NCI-H345 treated with DMSO at 0.1 percent for 48 hours (cell line): ENCODE measurements around the gene ZDHHC11B.

Experiments
- DNase-seq: peaks from one replicate; lab custom pipeline; 2025; ENCODE audit not compliant: unreplicated experiment; lab: John Stamatoyannopoulos, UW

The ZDHHC11B gene

GRCh38 chr5:675111-675870 is 109.2 kb downstream of the ZDHHC11B start:
- no peak for DNase-seq

GRCh38 chr5:674630-675011 is 109.9 kb downstream of the ZDHHC11B start:
- no peak for DNase-seq

- no peak for DNase-seq
Measured at GRCh38 chr5:673831-674629, 110.5 kb downstream of the ZDHHC11B start.

- no peak for DNase-seq
Measured at GRCh38 chr5:673161-673830, 111.2 kb downstream of the ZDHHC11B start.

- peak; percentile 89 for DNase-seq
Measured at GRCh38 chr5:672329-673160, 112.0 kb downstream of the ZDHHC11B start.

GRCh38 chr5:671459-672328 is 112.8 kb downstream of the ZDHHC11B start:
- peak; percentile 66 for DNase-seq

- no peak for DNase-seq
Measured at GRCh38 chr5:670396-671270, 113.9 kb downstream of the ZDHHC11B start.

- no peak for DNase-seq
Measured at GRCh38 chr5:669842-670395, 114.6 kb downstream of the ZDHHC11B start.

GRCh38 chr5:669111-669841 is 115.3 kb downstream of the ZDHHC11B start:
- no peak for DNase-seq

GRCh38 chr5:668283-668995 is 116.1 kb downstream of the ZDHHC11B start:
- DNase-seq, result no peak

- DNase-seq, result no peak
Measured at GRCh38 chr5:666816-667498, 117.6 kb downstream of the ZDHHC11B start.

GRCh38 chr5:665956-666711 is 118.4 kb downstream of the ZDHHC11B start:
- DNase-seq, result no peak

- DNase-seq, result no peak
Measured at GRCh38 chr5:665541-665955, 119.0 kb downstream of the ZDHHC11B start.

- no peak for DNase-seq
Measured at GRCh38 chr5:664994-665360, 119.6 kb downstream of the ZDHHC11B start.

GRCh38 chr5:664343-664993 is 120.1 kb downstream of the ZDHHC11B start:
- DNase-seq, result no peak
